Activated T-cell treated with anti-CD3 and anti-CD28 coated beads, Interleukin-2, amount 50 U/mL, for 1 hour (primary cell): ENCODE data around the gene SYT14.
"Not testable (repeated sequence)": the region's sequence is repeated elsewhere in the genome, so short reads cannot be mapped to it uniquely, and the experiment has no call there.

Experiments used
- DNase-seq: peaks from one replicate; pipeline ENCODE4 v3.0.0-alpha.2; 2020

SYT14 gene

GRCh38 chr1:209948155-209948554, 10.1 kb downstream of the SYT14 start:
- no peak for DNase-seq

GRCh38 chr1:209956116-209956515, 18.1 kb downstream of the SYT14 start:
- no peak for DNase-seq

GRCh38 chr1:209959623-209960022, 21.6 kb downstream of the SYT14 start:
- DNase-seq, result no peak

GRCh38 chr1:209960926-209961325, 22.9 kb downstream of the SYT14 start:
- no peak for DNase-seq

- DNase-seq, result no peak
Observed at GRCh38 chr1:209962388-209962787, 24.4 kb downstream of the SYT14 start.

- no peak for DNase-seq
Observed at GRCh38 chr1:209962856-209963255, 24.8 kb downstream of the SYT14 start.

- no peak for DNase-seq
Observed at GRCh38 chr1:209965996-209966395, 28.0 kb downstream of the SYT14 start.

GRCh38 chr1:209978721-209979120, 40.7 kb downstream of the SYT14 start:
- not testable (repeated sequence) for DNase-seq

- DNase-seq, result no peak
Observed at GRCh38 chr1:209983953-209984352, 45.9 kb downstream of the SYT14 start.

GRCh38 chr1:209985002-209985401, 47.0 kb downstream of the SYT14 start:
- DNase-seq, result no peak

- DNase-seq, result no peak
Observed at GRCh38 chr1:209988706-209989105, 50.7 kb downstream of the SYT14 start.

- no peak for DNase-seq
Observed at GRCh38 chr1:209989525-209989924, 51.5 kb downstream of the SYT14 start.

GRCh38 chr1:209993061-209993830, 55.2 kb downstream of the SYT14 start:
- no peak for DNase-seq

GRCh38 chr1:209996348-209996747, 58.3 kb downstream of the SYT14 start:
- no peak for DNase-seq

GRCh38 chr1:209999005-209999404, 61.0 kb downstream of the SYT14 start:
- no peak for DNase-seq

- no peak for DNase-seq
Observed at GRCh38 chr1:210001751-210002150, 63.7 kb downstream of the SYT14 start.

- no peak for DNase-seq
Observed at GRCh38 chr1:210003501-210003900, 65.5 kb downstream of the SYT14 start.

GRCh38 chr1:210010161-210010560, 72.1 kb downstream of the SYT14 start:
- no peak for DNase-seq

- no peak for DNase-seq
Observed at GRCh38 chr1:210021145-210021860, 83.3 kb downstream of the SYT14 start.

GRCh38 chr1:210022044-210022443, 84.0 kb downstream of the SYT14 start:
- DNase-seq, result no peak

- DNase-seq, result no peak
Observed at GRCh38 chr1:210024282-210024681, 86.3 kb downstream of the SYT14 start.

GRCh38 chr1:210024996-210025395, 87.0 kb downstream of the SYT14 start:
- DNase-seq, result no peak

- no peak for DNase-seq
Observed at GRCh38 chr1:210025870-210026269, 87.9 kb downstream of the SYT14 start.

GRCh38 chr1:210027994-210028393, 90.0 kb downstream of the SYT14 start:
- DNase-seq, result no peak

- no peak for DNase-seq
Observed at GRCh38 chr1:210031473-210031872, 93.5 kb downstream of the SYT14 start.
